LHCN-M2 (cell line): ENCODE results near the gene ELOVL2. TPM values are rescaled to one million over a fixed set of nuclear protein-coding genes. Genes with fewer than 3 reads are reported as not detected.
"Not testable (repeated sequence)": the region's sequence is repeated elsewhere in the genome, so short reads cannot be mapped to it uniquely, and the experiment has no call there.

ENCODE experiments used
- DNase-seq: peaks from one replicate; pipeline ENCODE4 v3.0.0-alpha.2; 2012; ENCODE audit warnings: low read depth
- polyA plus RNA-seq: library from polyadenylated mRNA; unstranded; fragments of >200 nt; gene quantifications from one replicate; pipeline ENCODE4 v1.2.1, GENCODE V29; 2012; ENCODE audit warnings: missing spikeins
- total RNA-seq: library from RNA; depleted of rRNA; stranded (reverse); fragments of >200 nt; gene quantifications from 2 replicates; pipeline ENCODE4 v1.2.3, GENCODE V29; 2014; rRNA removed

Gene ELOVL2
- 0.06 TPM in 1 of 2 replicates, not detected in the other for total RNA-seq
- polyA plus RNA-seq = 0.11 TPM

GRCh38 chr6:11043961-11044711 lies at the start of gene ELOVL2:
Gene ELOVL2, minus strand, starts transcription at chr6:11044305. Its CDS starts 75 bp downstream, at chr6:11044230.
- no peak for DNase-seq

- DNase-seq = no peak
Observed at GRCh38 chr6:11093376-11093625, 49.2 kb upstream of the ELOVL2 start.

DNA sequence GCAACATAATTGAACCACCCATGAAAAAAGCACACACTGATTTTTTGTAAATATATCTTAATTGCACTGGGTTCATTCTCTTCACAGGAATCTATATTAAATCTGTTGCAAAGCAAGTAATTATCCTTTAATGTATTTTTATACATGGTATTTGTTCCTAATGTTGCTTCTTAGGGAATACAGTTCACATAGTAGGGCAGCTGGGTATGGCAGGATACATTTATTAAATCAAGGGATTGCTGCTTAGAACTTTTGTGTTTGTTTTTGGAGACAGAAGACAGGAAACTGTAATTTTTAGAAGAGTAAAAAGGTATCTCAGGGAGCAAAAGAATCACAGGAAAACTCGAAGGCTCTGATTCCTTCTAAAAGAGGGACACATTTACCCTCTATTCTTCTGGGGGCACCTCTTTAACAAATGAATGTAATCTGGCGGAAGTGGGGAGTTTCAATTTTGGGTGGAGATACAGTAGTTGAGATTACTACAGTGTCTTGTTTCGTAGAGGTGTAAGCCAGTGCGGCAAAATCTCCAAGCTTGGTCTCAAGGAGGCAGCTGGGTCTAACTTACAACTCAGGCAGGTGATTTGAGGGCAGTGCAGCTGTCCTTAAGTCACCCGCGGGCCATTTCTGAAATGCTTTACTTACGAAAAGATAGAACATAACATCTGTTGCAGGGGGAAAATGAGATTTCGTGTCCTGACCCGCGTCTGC lies 48.7 kb upstream of the ELOVL2 start:
- DNase-seq = peak; percentile 59

DNA sequence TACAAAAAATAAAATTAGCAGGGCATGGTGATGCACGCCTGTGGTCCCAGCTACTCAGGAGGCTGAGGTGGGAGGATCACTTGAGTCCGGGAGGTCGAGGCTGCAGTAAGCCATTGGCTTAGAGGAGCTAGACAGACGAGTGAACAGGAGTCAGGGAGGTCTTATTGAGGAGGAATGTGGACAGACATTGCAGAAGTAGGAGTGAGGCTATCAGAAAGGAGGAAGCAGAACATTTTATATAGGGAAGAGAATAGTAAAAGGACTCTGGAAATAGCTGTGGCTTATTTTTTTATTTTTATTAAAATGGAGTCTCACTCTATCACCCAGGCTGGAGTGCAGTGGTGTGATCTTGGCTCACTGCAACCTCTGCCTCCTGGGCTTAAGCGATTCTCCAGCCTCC lies 47.0 kb upstream of the ELOVL2 start:
- DNase-seq = not testable (repeated sequence)

GRCh38 chr6:11089695-11090094 lies 45.6 kb upstream of the ELOVL2 start:
- DNase-seq = no peak

GRCh38 chr6:11087141-11087812 lies 43.2 kb upstream of the ELOVL2 start:
- not testable (repeated sequence) for DNase-seq

- no peak for DNase-seq
Observed at GRCh38 chr6:11085758-11086435, 41.8 kb upstream of the ELOVL2 start.

- no peak for DNase-seq
Observed at GRCh38 chr6:11083956-11084355, 39.9 kb upstream of the ELOVL2 start.

DNA sequence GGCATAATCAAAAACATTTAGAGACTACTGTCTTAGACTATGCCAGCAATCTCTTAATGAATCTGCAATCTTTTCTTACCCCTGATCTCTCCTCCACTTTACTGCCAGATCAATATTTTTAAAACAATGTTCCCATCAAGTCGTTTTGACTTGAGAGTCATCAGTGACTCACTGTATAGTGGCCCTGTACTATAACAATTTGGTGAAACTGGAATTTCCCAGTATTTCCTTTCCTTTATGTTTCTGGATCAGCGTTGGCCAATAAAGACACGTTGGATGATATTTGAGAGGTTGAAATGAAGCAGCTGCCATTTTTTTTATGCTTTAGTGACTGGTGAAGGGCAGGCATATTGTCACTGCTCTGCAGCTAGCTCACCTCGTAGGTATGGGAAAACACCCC lies 39.4 kb upstream of the ELOVL2 start:
- DNase-seq = peak; percentile 60

DNA sequence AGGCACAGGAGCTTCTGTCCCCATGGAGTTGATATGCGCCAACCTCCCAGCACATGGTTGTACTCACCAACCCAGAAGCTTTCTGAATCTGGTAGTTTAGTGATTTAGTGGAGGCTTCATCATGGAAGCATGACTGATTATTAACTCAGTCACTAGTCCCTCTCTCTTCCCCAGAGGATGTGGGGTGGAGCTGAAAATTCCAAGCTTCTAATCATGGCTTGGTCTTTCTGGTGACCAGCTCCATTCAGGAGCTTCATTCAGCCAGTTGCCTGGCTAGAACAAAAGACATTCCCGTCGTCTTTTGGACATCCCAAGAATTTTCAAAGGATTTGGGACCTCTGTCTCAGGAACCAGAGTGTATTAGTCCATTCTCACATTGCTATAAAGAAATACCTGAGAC lies 36.2 kb upstream of the ELOVL2 start:
- no peak for DNase-seq

DNA sequence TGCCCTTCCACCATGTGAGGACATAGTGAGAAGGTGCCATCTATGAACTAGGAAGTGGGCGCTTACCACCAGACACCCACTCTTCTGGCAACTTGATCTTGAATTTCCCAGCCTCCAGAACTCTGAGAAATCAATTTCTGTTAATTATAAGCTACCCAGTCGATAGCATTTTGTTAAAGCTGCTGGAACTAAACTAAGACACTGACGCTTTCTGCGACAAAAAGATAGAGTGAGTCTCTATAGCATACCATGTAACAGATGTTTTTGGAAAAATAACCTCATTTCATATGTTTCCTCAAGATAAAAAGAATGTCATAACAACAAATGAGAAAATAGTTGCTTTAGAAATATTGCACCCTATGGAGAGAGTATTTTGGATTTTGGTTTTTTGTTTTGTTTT lies 34.2 kb upstream of the ELOVL2 start:
- no peak for DNase-seq

DNA sequence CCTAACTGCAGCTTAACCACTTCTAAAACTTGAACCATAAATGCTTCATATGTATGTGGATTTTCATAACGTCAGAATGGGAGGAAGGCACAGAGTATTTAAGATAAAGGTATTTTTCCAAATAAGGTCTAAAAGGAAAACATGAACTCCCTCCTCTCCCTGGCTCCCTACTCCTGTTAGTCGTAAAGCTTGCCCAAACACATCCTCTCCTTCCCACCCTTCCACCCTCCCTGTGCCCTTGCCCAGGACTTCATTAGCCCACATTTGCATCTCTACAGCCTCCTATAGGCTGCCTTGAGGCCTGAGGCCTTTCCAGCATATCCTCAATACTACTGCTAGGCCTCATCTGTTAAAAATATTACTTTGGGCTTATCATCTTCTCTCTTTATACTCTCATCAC lies 32.4 kb upstream of the ELOVL2 start:
- no peak for DNase-seq

DNA sequence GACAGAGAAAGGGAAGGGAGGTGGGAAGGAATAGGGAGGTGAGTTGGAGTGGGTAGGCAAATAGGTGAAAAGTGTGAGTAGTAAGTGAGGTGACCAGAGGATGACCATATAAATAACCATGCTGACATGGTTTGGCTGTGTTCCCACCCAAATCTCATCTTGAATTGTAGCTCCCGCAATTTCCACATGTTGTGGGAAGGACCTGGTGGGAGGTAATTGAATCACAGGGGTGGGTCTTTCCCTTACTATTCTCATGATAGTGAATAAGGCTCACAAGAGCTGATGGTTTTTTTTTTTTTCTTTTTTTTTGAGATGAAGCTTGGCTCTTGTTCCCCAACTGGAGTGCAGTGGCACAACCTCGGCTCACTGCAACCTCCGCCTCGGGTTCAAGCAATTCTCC lies 28.0 kb upstream of the ELOVL2 start:
- DNase-seq = no peak

GRCh38 chr6:11069760-11070159 lies 25.7 kb upstream of the ELOVL2 start:
- no peak for DNase-seq

DNA sequence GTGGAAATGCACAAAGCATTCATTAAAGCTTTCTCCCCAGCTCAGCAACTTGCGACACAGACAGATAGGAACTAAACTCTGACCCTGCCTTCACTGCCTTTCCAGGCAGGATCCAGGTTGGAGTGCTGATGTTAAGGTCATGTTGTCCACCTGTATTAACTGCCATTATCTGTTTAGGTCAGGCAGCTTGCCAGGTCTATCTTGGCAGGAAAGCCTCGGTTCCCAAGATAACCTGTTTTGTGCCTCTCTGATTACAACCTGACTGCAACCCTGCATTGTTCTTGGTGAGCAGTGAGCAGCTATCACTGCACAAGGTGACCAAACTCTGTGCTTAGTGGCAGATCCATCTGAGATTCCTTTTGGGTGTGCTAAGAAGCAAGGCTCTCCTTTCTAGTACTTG lies 23.2 kb upstream of the ELOVL2 start:
- DNase-seq = no peak

DNA sequence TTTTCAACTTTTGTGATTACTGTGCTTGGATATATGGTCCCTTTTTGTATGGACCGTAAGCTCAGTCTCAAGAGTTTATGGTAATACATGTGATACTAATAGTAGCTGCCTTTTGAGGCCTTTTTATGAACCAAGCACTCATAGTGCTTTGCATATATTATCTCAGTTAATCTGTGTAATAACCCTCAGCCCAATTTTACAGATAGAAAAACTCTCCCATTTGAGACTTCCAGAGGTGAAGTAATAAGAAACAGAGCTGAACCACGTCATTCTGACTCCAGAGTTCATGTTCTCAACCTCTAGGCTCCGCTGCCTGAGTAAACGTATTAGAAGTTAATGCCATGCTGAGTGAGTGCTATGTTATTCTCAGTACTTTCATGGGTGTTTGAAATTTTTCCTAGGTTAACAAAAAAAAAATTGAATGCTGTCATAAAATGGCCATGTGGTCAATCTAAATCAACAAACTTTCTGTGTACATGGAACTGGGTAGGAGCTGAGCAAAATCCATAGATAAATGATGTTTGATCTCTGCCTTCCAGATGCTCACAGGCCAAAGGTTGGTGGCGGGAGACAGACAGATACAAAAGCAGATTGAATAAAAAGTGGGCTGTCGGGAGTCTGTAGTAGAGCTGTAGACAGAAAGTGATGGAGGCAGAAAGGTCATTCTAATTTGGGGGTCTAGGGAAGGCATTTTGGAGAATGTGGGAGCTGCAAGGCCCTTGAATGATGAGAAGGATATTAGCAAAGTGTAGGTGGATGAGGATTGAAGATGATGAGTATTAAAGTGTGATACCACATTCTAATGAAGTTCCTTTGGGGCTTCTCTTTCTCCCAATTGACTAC lies 22.6 kb upstream of the ELOVL2 start:
- DNase-seq = no peak

DNA sequence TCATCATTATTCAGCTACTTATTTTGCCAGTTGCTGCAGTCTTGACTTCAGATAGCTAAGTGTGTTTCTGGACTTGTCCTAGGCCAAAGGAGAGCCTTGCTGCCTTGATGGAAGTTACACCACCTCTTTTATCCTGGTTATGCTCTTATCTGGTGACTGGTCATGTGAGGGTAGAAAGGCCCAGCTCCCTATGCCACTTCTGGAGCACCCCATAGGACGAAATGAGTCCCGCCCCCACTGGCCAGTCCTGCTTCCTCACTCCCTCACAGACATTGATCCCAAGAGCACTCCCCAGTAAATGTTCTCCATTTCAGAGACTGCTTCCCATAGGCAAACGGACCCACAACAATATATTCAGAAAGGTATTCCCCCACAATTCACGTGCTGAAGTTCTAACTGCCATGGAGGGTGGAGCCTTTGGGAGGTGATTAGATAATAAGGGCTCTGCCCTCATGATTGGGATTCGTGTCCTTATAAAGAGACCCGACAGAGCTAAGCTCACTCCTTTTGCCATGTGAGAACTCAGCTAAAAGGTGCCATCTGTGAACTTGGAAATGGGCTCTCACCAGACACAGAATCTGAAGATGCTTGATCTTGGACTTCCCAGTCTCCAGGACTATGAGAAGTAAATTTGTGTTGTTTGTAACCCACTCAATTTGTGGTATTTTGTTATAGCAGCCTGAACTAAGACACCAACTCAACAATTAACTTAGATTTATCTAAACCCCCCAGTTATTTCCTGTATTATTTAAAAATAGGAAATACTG lies 21.5 kb upstream of the ELOVL2 start:
- DNase-seq = no peak

DNA sequence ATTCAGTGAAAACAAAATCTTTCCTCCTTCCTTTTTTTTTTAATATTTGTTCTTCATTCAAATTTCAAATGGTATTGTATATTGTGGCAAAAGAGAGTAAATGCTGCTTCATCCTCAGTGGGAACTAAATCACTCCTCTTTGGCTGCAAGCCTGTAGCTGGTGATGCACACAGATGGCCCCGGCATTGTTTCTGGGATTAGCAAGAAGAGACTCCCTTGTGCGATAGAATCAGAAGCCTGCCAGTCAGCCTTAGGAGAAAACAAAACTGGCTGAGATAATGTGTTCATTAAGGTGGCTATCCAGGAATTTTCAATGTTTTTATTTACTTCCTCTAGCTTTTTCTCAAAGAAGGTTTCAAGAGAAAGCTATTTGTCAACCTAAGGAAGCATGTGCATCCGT lies 20.7 kb upstream of the ELOVL2 start:
- DNase-seq = no peak

GRCh38 chr6:11062715-11063114 lies 18.6 kb upstream of the ELOVL2 start:
- DNase-seq = no peak

DNA sequence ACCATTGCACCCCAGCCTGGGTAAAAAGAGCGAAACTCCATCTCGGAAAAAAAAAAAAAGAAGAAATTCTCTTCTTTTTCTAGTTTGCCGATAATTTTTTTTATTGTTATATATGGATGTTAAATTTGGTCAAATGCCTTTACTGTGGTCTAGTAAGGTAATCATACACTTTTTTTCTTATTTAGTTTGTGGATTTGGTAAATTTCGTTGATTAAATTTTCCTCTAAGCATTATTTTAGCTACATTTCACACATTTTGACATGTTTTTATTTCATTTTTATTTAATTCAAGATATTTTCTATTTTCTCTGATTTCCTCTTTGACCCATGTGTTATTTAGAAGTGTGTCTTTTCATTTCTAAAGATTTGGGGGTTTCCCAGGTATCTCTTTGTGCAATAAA lies 18.0 kb upstream of the ELOVL2 start:
- no peak for DNase-seq

- DNase-seq = peak; percentile 8
Observed at GRCh38 chr6:11058406-11058805, 14.3 kb upstream of the ELOVL2 start.
